GM12878 (cell line): ENCODE results near the gene CACTIN. TPM values are rescaled to one million over a fixed set of nuclear protein-coding genes. Genes with fewer than 3 reads are reported as not detected.

Experiments used
- ATAC-seq: fragments of 200-7000 bp; cut with Tn5 transposase; 3 replicates; pipeline ENCODE4 v1.9.1; 2020; ENCODE audit warnings: mild to moderate bottlenecking, moderate library complexity
- BruUV-seq: library from RNA; stranded (reverse); fragments of 400-500 nt; replicated peaks from 2 replicates; lab custom pipeline; 2021; lab: Mats Ljungman, UMichigan
- CTCF ChIA-PET: fragments of 300-600 bp; sonication (Branson Sonifier 250); formaldehyde crosslinking; extraction: SDS; loops from one replicate; lab custom pipeline; 2021; ENCODE audit warnings: inconsistent platforms; lab: Yijun Ruan, JAX
- POLR2A ChIA-PET: fragments of 350-600 bp; formaldehyde crosslinking; extraction: SDS; loops from one replicate; lab custom pipeline; 2021; ENCODE audit warnings: inconsistent platforms; lab: Charles Lee
- RAD21 ChIA-PET: fragments of 300-600 bp; sonication (Branson Sonifier 250); formaldehyde crosslinking; loops from one replicate; lab custom pipeline; 2023; ENCODE audit warnings: antibody characterized with exemption; ENCODE audit not compliant: unreplicated experiment; lab: Charles Lee
- SMC1A ChIA-PET: fragments of 300-600 bp; sonication (Branson Sonifier 250); formaldehyde crosslinking; loops from one replicate; lab custom pipeline; 2023; ENCODE audit not compliant: unreplicated experiment, uncharacterized antibody; lab: Charles Lee
- DNase-seq: peaks from one replicate; pipeline ENCODE4 v3.0.0-alpha.2; 2011; ENCODE audit warnings: low read depth, low spot score
- FAIRE-seq: peaks from 3 replicates; lab custom pipeline; 2011; peaks lifted over from hg19 to GRCh38; lab: Jason Lieb, UNC
- H2AFZ ChIP-seq: 2 replicates; pipeline ENCODE4 v1.6.0; 2011; ENCODE audit warnings: low read depth, low read length, control low read depth; ENCODE audit not compliant: control insufficient read depth
- H3K27ac ChIP-seq: 2 replicates; pipeline ENCODE4 v1.5.1; 2011; ENCODE audit warnings: control low read depth; ENCODE audit not compliant: control insufficient read depth, insufficient read depth
- H3K27me3 ChIP-seq, 2 experiments: replicated peaks in 1 of 2; 2 replicates each; pipeline versions ENCODE4 v1.6.0 to v1.6.1; 2011; ENCODE audit warnings: low read length in 1 of 2; ENCODE audit not compliant: control insufficient read depth in 2 of 2, insufficient read depth in 2 of 2
- H3K36me3 ChIP-seq, 2 experiments: 2 replicates each; pipeline ENCODE4 v1.5.1; 2011; ENCODE audit warnings: low read length in 1 of 2; ENCODE audit not compliant: control insufficient read depth in 2 of 2, insufficient read depth in 2 of 2
- H3K4me1 ChIP-seq: 2 replicates; pipeline ENCODE4 v1.6.1; 2011; ENCODE audit warnings: mild to moderate bottlenecking, low read length, moderate library complexity, mixed read lengths; ENCODE audit not compliant: control insufficient read depth, insufficient read depth
- H3K4me2 ChIP-seq: 2 replicates; pipeline ENCODE4 v1.6.0; 2011; ENCODE audit warnings: control low read depth; ENCODE audit not compliant: control insufficient read depth, insufficient read depth
- H3K4me3 ChIP-seq: fragments of 200-600 bp; sonication (generic); 2 replicates; pipeline ENCODE4 v1.5.1; 2016
- H3K79me2 ChIP-seq: 2 replicates; pipeline ENCODE4 v1.6.0; 2011; ENCODE audit warnings: low read length; ENCODE audit not compliant: control insufficient read depth, insufficient read depth
- H3K9ac ChIP-seq: 2 replicates; pipeline ENCODE4 v1.8.0; 2011; ENCODE audit warnings: low read length, control low read depth, mixed read lengths; ENCODE audit not compliant: control insufficient read depth, insufficient read depth
- H3K9me3 ChIP-seq: replicated peaks from 3 replicates; pipeline ENCODE4 v1.5.1; 2011; ENCODE audit warnings: mild to moderate bottlenecking, low read length; ENCODE audit not compliant: control insufficient read depth, insufficient read depth
- H4K20me1 ChIP-seq: 2 replicates; pipeline ENCODE4 v1.6.0; 2011; ENCODE audit not compliant: control insufficient read depth, insufficient read depth
- EGR1 ChIP-seq, 2 experiments: IDR thresholded peaks; 1 replicate in 1 of 2; 2 replicates in 1 of 2; pipeline ENCODE4 v1.6.1; 2011 to 2012; ENCODE audit warnings: low read depth in 2 of 2, low read length in 2 of 2, borderline replicate concordance in 1 of 2, mild to moderate bottlenecking in 1 of 2, moderate library complexity in 1 of 2
- KLF5 ChIP-seq: fragments of 450-650 bp; IDR thresholded peaks from 2 replicates; pipeline ENCODE4 v1.6.1; 2014; ENCODE audit warnings: mild to moderate bottlenecking; ENCODE audit not compliant: partially characterized antibody
- MYC ChIP-seq: IDR thresholded peaks from 2 replicates; pipeline ENCODE4 v1.6.1; 2011; ENCODE audit warnings: mild to moderate bottlenecking, low read length, moderate library complexity, inconsistent platforms; ENCODE audit not compliant: insufficient read depth, insufficient replicate concordance, insufficient read length, severe bottlenecking
- NFYA ChIP-seq: IDR thresholded peaks from 2 replicates; pipeline ENCODE4 v1.6.1; 2011; ENCODE audit warnings: low read depth, mild to moderate bottlenecking, low read length, improper control_type of control experiment, borderline replicate concordance
- WGBS: methylation state at CpG from one replicate; pipeline ENCODE4 v1.1.6; 2016; ENCODE audit warnings: low lambda C conversion rate; ENCODE audit not compliant: insufficient replicate concordance, insufficient coverage; ENCODE audit errors: missing lambda C conversion rate; 5-methylcytosine and 5-hydroxymethylcytosine counted together
- in situ Hi-C: fragments of 300-500 bp; cut with MboI; formaldehyde crosslinking; loops from 9 replicates; pipeline ENCODE4 v1.14.3; 2018; ENCODE audit warnings: mixed read lengths
- intact Hi-C: fragments of 100-400 bp; cut with micrococcal nuclease; formaldehyde crosslinking; loops from one replicate; pipeline ENCODE4 v1.14.2; 2022; ENCODE audit not compliant: unreplicated experiment
- polyA plus RNA-seq, 11 experiments: library from polyadenylated mRNA; depleted of rRNA in 4 of 11; unstranded in 6 of 11; stranded (reverse) in 5 of 11; fragments of >200 nt; fragmentation: Nextera tagmentation in 4 of 11; fragmentation: Illumina TruSeq in 1 of 11; extraction: Ambion mirVana in 4 of 11; extraction: Trizol in 1 of 11; gene quantifications; 1 replicate in 1 of 11; 2 replicates in 10 of 11; pipeline versions ENCODE4 v1.2.1 to v1.2.3, GENCODE V29; 2011 to 2016; ENCODE audit warnings: inconsistent platforms in 2 of 11, missing spikeins in 2 of 11, low read depth in 1 of 11
- total RNA-seq, 4 experiments: library from RNA; depleted of rRNA in 3 of 4; stranded (reverse); fragments of >200 nt in 3 of 4; fragmentation: Illumina TruSeq in 1 of 4; extraction: Trizol in 1 of 4; gene quantifications; 2 replicates each; pipeline versions ENCODE4 v1.2.1 to v1.2.3, GENCODE V29; 2013 to 2021
- TF ChIP-seq, protein P1 (sequence below): fragments of 450-650 bp; IDR thresholded peaks from 2 replicates; pipeline ENCODE4 v1.6.1; 2017; ENCODE audit warnings: mild to moderate bottlenecking
- TF ChIP-seq, protein P2 (sequence below): fragments of 450-650 bp; IDR thresholded peaks from 2 replicates; pipeline ENCODE4 v1.6.1; 2018; ENCODE audit warnings: mild to moderate bottlenecking, low read depth, moderate library complexity; ENCODE audit not compliant: partially characterized antibody

CACTIN gene
- total and polyA plus RNA-seq, 10 of the 15 experiments (the other 5 are each of a cell fraction or from before 2014, with no cell fraction given) = 0.40 to 31.4 (median 12.5) TPM

DNA sequence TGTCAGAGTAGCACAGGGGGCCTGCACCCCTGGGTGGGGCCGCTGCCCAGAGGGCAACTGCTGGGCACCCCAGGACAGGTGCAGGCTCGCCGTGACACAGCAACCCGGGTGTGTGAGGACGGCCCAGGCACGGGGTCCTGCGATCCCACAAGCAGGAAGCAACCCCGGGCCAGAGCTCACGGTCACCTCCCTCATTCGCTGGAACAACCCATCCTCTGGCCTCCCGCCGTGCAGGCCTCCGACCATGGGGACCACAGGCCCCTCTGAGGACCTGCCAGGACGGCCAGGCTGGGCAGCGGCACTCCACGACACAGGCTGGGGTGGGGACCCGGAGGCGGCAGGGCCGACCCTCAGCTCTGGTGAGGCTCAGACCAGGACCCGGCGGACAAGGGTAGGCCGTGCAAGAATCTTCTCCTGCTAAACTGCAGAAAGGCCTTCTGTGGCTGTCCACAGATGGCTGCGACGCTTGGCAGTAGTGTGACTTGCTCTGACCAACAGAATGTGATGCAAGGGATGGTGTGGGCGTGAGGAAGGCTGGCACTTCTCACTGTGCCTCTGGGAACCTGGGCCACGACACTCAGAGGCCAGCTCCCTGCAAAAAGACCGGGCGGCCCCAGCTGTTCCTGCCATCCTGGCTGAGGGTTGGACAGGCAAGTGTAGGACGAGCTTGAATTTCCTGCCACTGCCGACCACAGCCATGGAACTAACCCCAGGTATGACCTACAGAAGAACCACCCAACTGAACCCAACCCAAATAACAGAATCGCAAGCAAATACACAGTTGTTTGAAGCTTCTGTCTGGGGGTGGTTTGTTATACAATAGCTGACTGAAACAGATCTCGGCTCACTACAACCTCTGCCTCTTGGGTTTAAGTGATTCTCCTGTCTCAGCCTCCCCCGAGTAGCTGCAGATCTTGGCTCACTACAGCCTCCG is 47.2 kb upstream of the CACTIN start:
- no peak overlapping the region for H3K9ac ChIP-seq
- H3K4me3 ChIP-seq = no peak overlapping the region
- no peaks in the 10 kb centered on the region for H3K27me3 ChIP-seq
- no peaks in the 10 kb centered on the region for H3K9me3 ChIP-seq
- no peak overlapping the region for H3K27ac ChIP-seq
- H3K4me2 ChIP-seq = no peak overlapping the region
- DNase-seq = no peak
- no peaks in the 10 kb centered on the region; a peak in 1 of 4 replicates for H3K36me3 ChIP-seq
- no TSS peak for BruUV-seq
- in situ Hi-C loops = no loop called here
- no peaks in the 10 kb centered on the region; the same call in none of the 2 replicates for H4K20me1 ChIP-seq
- FAIRE-seq = no peak
- intact Hi-C loops = no loop called here
- SMC1A ChIA-PET = no interaction called here
- H3K79me2 ChIP-seq = no peaks in the 10 kb centered on the region
- POLR2A ChIA-PET = no interaction called here
- H3K4me1 ChIP-seq = peaks cover 15% of the 10 kb centered on the region
- CTCF ChIA-PET = no interaction called here
- WGBS = 90% methylated on average over 34 of the region's 34 CpGs
- no peak for TF ChIP-seq EGR1 (IDR thresholded peaks at IDR 0.05; ENCODE audit: borderline replicate concordance in 1 of 2, low read depth in 2 of 2, low read length in 2 of 2)
- no peak for TF ChIP-seq MYC
- TF ChIP-seq KLF5 = no peak
- TF ChIP-seq, protein P1, sequence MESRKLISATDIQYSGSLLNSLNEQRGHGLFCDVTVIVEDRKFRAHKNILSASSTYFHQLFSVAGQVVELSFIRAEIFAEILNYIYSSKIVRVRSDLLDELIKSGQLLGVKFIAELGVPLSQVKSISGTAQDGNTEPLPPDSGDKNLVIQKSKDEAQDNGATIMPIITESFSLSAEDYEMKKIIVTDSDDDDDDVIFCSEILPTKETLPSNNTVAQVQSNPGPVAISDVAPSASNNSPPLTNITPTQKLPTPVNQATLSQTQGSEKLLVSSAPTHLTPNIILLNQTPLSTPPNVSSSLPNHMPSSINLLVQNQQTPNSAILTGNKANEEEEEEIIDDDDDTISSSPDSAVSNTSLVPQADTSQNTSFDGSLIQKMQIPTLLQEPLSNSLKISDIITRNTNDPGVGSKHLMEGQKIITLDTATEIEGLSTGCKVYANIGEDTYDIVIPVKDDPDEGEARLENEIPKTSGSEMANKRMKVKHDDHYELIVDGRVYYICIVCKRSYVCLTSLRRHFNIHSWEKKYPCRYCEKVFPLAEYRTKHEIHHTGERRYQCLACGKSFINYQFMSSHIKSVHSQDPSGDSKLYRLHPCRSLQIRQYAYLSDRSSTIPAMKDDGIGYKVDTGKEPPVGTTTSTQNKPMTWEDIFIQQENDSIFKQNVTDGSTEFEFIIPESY = no peak
- TF ChIP-seq NFYA = no peak
- TF ChIP-seq, protein P2, sequence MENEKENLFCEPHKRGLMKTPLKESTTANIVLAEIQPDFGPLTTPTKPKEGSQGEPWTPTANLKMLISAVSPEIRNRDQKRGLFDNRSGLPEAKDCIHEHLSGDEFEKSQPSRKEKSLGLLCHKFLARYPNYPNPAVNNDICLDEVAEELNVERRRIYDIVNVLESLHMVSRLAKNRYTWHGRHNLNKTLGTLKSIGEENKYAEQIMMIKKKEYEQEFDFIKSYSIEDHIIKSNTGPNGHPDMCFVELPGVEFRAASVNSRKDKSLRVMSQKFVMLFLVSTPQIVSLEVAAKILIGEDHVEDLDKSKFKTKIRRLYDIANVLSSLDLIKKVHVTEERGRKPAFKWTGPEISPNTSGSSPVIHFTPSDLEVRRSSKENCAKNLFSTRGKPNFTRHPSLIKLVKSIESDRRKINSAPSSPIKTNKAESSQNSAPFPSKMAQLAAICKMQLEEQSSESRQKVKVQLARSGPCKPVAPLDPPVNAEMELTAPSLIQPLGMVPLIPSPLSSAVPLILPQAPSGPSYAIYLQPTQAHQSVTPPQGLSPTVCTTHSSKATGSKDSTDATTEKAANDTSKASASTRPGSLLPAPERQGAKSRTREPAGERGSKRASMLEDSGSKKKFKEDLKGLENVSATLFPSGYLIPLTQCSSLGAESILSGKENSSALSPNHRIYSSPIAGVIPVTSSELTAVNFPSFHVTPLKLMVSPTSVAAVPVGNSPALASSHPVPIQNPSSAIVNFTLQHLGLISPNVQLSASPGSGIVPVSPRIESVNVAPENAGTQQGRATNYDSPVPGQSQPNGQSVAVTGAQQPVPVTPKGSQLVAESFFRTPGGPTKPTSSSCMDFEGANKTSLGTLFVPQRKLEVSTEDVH = no peak
- H2AFZ ChIP-seq = no peak overlapping the region
- ATAC-seq = no peak
- RAD21 ChIA-PET = interaction anchor here (0.8 kb wide), 1 partner anchor 27 kb away, joined by 3 read pairs; the partner anchor contains the start of gene PIP5K1C
